ENCODE measurements around the gene LTC4S.

DNA sequence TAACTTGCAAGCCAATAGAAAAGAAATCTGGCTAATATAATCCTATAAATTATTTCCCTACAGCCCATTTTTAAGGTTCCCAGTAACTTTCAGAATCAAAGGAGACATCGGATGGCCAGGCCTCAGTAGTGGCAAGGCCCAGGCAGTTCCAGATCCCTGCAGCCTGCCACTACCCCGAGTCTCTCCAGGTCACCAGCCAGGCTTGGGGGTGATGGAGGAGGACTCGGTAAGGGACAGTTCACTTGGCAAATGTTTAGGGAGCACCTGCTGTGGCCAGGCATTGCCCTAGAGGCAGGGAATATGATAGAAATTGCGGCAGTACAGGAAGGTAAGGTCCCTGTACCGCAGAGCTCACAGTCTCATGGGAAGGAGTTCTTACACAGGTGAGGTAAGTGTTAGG lies 15.2 kb upstream of the LTC4S start:
- TF ChIP-seq BHLHE40 (IDR thresholded peaks at IDR 0.05; ENCODE audit: borderline replicate concordance): no peak
- no peak for TF ChIP-seq SP1 (IDR thresholded peaks at IDR 0.05)
- TF ChIP-seq TARDBP (IDR thresholded peaks at IDR 0.05): no peak
- TF ChIP-seq ARNT (IDR thresholded peaks at IDR 0.05): no peak
- TF ChIP-seq LEF1 (IDR thresholded peaks at IDR 0.05; ENCODE audit: borderline replicate concordance): no peak
- no peak for TF ChIP-seq ZNF384 (IDR thresholded peaks at IDR 0.05)
- no peak for TF ChIP-seq NFRKB (IDR thresholded peaks at IDR 0.05)
- TF ChIP-seq ELF4 (IDR thresholded peaks at IDR 0.05): no peak
- no peak for TF ChIP-seq L3MBTL2 (conservative IDR thresholded peaks at IDR 0.05)
- TF ChIP-seq FOXM1 (IDR thresholded peaks at IDR 0.05; ENCODE audit: borderline replicate concordance): no peak
- TF ChIP-seq FOXK2 (IDR thresholded peaks at IDR 0.05): no peak

All from HEK293T (cell line).